GM12874 (cell line): Measurements from ENCODE around the gene GYS1.

ENCODE experiments used
- TF ChIP-seq, protein P1 (sequence below): IDR thresholded peaks from 2 replicates; pipeline ENCODE4 v1.5.1; 2011; ENCODE audit warnings: low read depth, mild to moderate bottlenecking, control low read depth, low read length, moderate library complexity; ENCODE audit not compliant: insufficient read depth

GYS1 gene

DNA sequence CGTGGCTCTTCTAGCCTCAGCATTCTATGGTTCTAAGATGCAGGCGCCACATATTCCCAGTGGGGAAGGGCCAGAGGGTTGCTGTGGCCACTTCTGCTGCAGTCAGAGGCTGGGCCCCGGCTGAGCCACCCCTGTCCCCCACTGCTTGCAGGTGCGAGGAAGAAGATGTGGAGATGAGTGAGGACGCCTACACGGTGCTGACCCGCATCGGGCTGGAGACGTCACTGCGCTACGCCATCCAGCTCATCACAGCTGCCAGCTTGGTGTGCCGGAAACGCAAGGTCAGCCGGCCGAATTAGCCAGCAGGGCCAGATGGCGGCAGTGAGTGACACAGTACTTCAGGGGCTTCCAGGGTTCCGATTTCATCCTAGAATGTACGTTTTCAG is 21.8 kb upstream of the GYS1 start:
- TF ChIP-seq, protein P1, sequence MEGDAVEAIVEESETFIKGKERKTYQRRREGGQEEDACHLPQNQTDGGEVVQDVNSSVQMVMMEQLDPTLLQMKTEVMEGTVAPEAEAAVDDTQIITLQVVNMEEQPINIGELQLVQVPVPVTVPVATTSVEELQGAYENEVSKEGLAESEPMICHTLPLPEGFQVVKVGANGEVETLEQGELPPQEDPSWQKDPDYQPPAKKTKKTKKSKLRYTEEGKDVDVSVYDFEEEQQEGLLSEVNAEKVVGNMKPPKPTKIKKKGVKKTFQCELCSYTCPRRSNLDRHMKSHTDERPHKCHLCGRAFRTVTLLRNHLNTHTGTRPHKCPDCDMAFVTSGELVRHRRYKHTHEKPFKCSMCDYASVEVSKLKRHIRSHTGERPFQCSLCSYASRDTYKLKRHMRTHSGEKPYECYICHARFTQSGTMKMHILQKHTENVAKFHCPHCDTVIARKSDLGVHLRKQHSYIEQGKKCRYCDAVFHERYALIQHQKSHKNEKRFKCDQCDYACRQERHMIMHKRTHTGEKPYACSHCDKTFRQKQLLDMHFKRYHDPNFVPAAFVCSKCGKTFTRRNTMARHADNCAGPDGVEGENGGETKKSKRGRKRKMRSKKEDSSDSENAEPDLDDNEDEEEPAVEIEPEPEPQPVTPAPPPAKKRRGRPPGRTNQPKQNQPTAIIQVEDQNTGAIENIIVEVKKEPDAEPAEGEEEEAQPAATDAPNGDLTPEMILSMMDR = no peak

DNA sequence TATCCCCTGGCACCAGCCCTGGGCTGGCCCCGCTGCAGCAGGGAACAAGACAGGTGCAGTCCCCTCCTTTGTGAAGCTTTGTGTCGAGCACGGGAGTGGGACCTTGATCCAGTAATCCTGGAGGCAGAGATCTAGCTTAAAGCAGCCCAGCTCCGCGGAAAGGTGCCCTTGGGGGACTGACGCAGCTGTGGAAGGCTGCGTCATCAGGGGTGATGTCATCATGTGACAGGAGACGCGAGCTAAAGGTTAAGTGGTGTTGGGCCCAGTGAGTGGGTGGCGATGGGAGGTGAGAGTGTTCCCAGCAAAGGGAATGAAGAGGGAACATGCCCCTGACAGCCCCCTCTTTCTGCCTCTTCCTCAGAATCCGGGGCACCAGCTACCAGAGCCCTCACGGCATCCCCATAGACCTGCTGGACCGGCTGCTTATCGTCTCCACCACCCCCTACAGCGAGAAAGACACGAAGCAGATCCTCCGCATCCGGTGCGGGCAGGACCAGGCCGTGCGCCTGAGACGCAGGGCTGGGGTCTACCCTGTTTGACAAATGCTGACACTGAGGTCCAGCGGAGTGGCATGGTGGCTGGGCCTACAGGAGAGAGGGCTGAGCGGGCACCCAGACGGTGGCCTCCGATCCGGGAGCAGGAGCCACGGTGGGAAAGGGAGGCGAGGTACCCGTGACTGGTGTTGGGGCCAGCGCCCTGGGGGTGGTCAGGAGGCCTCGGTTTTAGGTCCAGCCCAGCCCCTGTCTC is 21.2 kb upstream of the GYS1 start:
- TF ChIP-seq, protein P1 = no peak

DNA sequence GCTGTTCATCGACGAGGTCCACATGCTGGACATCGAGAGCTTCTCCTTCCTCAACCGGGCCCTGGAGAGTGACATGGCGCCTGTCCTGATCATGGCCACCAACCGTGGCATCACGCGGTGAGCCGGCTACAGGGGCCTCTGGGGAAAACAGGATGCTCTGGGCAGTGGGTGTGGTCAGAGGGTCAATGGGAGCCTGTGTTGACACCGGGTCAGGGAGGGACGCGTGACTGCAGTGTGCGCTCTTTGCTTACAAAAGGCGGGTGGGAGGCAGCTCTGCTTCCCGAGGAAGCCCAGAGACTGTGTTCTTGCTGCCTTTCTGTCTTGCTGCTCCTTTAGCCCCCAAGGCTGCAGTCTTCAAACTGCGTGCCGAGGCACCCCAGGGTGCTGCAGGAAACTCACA is 18.1 kb upstream of the GYS1 start:
- TF ChIP-seq, protein P1 = no peak

DNA sequence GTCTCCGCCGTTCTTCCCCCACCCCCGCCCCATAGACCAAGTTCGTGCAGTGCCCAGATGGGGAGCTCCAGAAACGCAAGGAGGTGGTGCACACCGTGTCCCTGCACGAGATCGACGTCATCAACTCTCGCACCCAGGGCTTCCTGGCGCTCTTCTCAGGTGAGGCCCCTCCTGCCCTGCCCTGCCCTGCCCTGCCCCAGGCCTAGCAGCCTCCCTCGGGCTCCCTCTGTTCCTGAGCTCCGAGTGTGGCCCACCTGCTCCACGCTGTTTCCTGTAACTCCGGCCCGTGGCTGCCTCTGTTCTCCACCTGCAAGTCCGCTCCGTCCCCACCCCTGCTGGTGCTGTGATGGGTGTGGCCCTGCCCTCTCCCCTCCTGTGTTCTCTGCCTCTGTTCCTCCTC is 17.3 kb upstream of the GYS1 start:
- TF ChIP-seq, protein P1 = no peak

DNA sequence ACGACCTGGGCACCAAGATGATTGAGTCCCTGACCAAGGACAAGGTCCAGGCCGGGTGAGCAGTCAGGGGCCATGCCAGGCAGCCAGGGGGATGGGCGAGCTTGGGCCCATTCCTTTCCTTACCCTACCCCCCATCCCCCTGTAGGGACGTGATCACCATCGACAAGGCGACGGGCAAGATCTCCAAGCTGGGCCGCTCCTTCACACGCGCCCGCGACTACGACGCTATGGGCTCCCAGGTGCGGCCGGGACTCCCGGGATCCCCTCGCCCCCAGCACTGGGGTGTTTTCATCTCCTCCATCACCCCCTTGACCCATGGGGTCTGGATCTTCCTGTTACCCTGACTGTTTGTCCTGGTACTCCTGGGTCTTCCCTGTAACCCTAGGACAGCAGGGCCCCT is 16.7 kb upstream of the GYS1 start:
- TF ChIP-seq, protein P1 = no peak

DNA sequence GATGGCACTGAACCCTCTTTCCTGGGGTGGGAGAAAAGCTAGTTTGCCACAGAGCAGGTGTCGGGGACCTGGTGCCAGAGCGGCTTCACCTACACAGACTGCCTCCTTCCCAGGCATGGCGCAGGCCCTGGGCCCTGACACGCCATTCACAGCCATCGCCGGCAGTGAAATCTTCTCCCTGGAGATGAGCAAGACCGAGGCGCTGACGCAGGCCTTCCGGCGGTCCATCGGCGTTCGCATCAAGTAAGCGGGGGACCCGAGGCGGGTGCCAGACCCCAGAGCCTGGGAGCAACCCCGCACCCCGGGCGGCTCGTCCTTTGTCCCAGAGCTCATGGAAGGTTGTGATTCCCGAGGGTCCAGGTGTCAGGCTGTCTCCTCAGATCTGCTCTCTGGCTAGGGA is 13.8 kb upstream of the GYS1 start:
- TF ChIP-seq, protein P1 = no peak

DNA sequence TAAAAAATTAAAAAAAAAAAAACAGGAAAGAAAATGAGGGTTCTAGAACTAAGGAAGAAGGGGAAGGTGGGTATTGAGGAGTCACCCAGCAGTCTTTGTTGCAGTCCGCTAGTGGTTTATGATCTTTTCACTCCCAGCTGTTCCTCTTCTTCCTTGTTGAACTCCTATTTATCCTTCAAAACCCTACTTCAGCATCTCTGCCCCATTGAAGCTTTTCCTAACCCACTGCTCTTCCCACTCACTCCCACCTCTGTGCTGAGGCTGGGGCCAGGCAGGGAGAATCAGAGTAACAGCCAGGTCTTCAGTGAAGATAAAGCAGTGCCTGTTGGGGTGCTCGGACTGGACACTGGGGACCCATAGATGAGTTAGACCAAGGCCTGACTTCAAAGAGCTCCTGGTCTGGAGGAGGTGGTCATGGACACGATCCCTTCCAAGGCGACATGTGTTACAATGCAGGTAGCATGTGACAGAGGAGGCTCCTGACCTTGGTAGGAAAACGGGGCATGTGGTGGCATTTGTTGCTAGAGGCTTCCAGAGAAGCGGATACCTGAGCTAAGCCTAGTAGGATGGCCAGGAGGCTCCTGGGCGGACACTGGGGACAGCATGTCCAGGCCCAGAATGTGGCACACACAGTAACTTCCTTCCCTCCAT is 12.0 kb upstream of the GYS1 start:
- TF ChIP-seq, protein P1 = no peak
